Forelimb muscle (tissue), 1 donor: ENCODE data around the gene ACBD6. TPM values are rescaled to one million over a fixed set of nuclear protein-coding genes. Genes with fewer than 3 reads are reported as not detected.
A peak's percentile ranks its signal among the peaks of the same experiment; 100 is the strongest.
"Not testable (repeated sequence)": the region's sequence is repeated elsewhere in the genome, so short reads cannot be mapped to it uniquely, and the experiment has no call there.

ENCODE experiments used
- DNase-seq: peaks from one replicate; pipeline ENCODE4 v3.0.0-alpha.2; 2013; ENCODE audit warnings: low read depth
- polyA plus RNA-seq: library from polyadenylated mRNA; unstranded; fragments of 120-200 nt; gene quantifications from one replicate; pipeline ENCODE4 v1.2.1, GENCODE V29; 2013; ENCODE audit not compliant: insufficient read length

The ACBD6 gene
- polyA plus RNA-seq, 1 donor, result 44.2 TPM

- DNase-seq, result no peak
These were observed 13.1 kb downstream of the ACBD6 start for GRCh38 chr1:180489313-180489712.

GRCh38 chr1:180488661-180489060 is 13.7 kb downstream of the ACBD6 start:
- DNase-seq, result no peak

- DNase-seq, result no peak
These were observed 16.3 kb downstream of the ACBD6 start for GRCh38 chr1:180486092-180486491.

DNA sequence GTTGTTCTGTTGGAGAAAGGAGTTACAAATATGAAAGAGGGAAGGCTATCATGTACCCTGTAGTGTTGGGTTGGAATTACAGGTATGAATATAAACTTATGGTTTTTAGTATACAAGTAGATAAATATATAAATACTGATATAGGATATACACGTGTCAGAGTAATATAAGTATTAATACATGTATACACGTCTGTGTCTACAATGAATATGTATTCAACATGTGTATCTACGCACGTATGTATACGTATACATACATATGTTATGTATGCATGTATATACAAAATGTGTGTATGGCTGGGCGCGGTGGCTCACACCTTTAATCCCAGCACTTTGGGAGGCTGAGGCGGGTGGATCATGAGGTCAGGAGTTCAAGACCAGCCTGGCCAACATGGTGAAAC is 17.9 kb downstream of the ACBD6 start:
- no peak for DNase-seq

GRCh38 chr1:180482425-180483275 is 19.7 kb downstream of the ACBD6 start:
- DNase-seq, result peak; percentile 38

DNA sequence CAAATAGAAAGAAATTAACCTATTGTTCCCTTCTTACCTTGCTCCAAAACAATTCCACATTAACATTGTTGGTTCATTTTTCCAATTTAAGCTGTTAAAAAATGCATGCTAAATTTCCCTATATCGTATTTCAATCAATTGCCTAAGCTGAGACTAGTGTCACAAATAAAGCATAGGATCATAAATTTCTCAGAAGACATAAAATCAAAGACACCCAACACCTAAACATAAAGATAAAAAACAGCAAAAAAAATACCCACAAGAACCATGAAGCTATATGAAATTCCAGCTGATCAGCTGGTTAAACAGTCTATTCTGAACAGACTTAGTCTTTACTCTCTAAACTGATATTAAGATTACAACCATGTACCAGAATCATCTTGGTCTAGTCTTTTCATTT is 32.3 kb downstream of the ACBD6 start:
- DNase-seq, result no peak

DNA sequence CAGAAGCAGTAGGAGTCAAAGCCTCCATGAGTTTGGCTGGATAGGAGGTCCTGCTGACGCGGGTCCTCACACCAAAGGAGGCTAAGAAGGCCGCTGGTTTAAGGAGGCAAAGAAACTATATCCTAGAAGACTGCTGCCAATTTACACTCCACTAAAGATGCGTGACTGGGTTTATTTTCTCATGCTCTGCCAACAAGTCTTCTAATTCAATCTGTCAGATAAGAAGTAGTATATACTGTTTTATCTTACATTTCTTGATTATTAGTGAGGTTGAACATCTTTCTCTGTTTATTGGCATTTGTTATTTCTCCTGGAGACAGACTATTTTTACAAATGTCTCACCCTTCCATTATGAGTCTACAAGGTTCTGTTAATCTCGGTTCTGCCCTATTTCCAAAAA is 34.1 kb downstream of the ACBD6 start:
- no peak for DNase-seq

DNA sequence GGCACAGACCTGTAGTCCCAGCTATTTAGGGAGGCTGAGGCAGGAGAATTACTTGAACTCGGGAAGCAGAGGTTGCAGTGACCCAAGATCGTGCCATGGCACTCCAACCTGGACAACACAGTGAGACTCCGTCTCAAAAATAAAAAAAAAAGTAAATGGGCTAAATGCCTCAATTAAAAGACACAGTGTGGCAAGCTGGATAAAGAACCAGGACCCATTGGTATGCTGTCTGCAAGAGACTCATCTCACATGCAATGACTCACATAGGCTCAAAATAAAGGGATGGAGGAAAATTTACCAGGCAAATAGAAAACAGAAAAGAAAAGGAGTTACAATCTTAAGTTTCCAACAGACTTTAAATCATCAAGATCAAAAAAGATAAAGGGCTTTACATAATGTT is 40.3 kb downstream of the ACBD6 start:
- no peak for DNase-seq

DNA sequence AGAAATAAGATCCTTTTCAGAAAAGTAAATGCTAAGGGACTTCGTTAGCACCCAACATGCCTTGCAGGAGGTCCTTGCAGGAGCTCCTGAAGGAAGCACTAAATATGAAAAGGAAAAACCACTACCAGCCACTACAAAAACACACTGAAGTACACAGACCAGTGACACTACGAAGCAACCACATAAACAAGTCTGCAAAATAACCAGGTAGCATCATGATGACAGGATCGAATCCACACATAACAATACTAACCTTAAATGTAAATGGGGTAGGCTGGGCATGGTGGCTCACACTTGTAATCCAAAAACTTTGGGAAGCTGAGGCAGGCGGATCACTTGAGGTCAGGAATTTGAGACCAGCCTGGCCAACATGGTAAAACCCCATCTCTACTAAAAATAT is 40.7 kb downstream of the ACBD6 start:
- DNase-seq, result not testable (repeated sequence)

DNA sequence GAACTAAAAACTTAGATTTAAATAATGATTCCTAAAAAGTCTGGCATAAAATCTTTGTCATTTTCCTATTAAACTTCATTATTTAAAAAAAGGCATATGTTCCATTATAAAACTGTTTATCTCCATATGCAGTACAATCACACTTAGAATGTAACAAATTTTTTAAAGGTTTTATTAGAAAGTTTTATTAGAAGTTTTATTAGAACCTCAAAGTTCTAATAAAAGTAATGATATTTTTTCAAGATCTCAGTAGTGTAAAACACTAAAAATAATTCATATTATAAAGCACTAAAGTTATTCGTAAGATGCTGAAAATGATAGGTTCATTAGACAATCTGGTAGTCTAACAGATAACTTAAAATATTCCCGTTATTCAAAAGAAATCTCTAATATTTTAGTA is 43.6 kb downstream of the ACBD6 start:
- DNase-seq, result no peak

- no peak for DNase-seq
These were observed 46.2 kb downstream of the ACBD6 start for GRCh38 chr1:180456191-180456590.

- no peak for DNase-seq
These were observed 50.9 kb downstream of the ACBD6 start for GRCh38 chr1:180451504-180451903.

- DNase-seq, result no peak
These were observed 57.9 kb downstream of the ACBD6 start for GRCh38 chr1:180444522-180444921.

- no peak for DNase-seq
These were observed 62.0 kb downstream of the ACBD6 start for GRCh38 chr1:180440335-180440734.

DNA sequence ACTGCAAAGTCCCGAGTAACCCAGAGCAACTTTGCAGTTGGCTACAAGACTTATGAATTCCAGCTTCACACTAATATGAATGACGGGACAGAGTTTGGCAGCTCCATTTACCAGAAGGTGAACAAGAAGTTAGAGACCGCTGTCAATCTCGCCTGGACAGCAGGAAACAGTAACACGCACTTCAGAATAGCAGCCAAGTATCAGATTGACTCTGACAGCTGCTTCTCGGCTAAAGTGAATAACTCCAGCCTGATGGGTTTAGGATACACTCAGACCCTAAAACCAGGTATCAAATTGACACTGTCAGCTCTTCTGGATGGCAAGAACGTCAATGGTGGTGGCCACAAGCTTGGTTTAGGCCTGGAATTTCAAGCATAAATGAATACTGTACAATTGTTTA is 66.8 kb downstream of the ACBD6 start:
- DNase-seq, result no peak

DNA sequence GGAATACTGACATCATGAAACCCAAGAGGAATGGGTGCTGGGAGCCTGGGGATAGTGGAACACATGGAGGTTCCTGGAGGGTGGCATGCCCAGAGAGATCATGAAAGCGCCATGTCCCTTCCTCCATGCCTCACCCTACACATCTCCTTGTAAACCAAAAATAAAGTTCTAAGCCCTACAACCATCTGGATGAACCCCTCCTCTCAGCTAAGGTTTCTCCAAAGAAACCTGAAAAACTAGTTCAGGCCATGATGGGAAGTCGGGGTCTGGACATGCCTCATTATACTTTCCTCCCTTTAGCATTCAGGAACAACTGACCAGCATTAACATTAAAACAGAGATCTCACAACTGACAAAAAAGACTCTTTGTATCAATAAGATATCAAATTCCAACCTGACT is 68.5 kb downstream of the ACBD6 start:
- DNase-seq, result no peak

- no peak for DNase-seq
These were observed 70.7 kb downstream of the ACBD6 start for GRCh38 chr1:180431683-180432082.

DNA sequence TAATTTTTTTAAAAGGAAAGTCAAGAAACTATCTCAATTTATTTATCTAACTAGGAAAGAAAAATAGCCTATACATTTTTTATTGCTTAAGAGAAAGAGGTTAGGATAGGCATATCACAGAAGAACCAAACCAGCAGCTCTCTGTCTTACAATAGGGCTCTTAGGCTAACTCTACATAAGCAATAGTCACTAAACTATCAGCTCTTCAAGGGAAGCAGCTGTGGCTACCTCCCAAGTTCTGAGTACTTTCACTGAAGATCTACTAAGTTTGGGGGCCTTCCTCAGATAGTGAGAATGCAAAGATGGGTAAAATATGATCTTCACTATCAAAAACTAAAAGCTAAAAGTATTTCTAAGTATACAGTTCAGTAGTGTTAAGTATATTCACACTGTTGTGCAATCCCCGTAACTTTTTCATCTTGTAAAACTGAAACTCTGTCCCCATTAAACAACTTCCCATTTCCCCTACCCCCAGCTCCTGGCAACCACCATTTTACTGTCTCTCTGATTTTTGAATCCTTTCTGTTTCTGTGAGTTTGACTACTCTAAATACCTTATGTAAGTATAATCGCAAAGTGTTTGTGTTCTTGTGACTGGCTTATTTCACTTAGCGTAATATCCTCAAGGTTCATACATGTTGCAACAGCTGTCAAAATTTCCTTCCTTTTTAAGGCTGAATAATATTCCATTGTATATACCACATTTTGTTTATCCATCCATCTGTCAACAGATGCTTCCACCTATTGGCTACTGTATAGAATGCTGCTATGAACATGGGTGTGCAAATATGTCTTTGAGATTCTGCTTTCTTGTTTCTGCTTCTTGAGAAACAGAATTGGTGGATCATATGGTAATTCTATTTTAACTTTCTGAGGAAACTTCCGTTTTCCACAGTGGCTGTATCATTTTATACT is 73.3 kb downstream of the ACBD6 start:
- DNase-seq, result no peak

DNA sequence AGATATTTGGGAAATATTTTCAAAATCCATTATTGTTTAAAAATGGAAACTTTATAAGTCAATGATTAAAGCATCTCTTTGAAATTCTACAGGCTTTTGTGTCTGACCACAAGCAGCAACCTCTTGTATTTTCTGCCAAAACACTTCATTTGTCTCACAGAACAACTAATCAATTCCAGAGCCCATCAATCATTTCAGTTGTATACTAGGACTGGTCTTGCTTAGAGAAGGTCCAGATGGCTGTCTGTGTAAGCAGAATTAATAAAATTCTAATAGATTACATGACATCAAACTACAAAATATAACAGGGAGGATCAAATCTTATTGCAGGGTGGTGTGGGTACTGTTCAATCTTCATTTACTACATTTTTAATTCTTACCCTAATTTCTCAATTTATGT is 76.4 kb downstream of the ACBD6 start:
- no peak for DNase-seq

GRCh38 chr1:180424848-180425457 is 77.4 kb downstream of the ACBD6 start:
- DNase-seq, result no peak

DNA sequence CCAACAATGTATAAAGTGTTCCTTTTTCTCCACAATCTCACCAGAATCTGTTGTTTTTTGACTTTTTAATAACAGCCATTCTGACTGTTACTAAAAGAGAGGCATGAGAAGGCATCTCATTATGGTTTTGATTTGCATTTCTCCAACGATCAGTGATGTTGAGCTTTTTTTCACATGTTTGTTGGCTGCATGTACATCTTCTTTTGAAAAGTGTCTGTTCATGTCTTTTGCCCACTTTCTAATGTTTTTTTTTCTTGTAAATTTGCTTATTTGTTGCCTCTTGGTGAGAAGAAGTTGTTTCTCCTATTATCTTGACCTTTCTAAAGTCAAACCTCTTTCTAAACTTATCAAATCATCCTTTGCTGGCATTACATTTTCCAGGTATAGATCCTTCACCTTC is 80.8 kb downstream of the ACBD6 start:
- no peak for DNase-seq

DNA sequence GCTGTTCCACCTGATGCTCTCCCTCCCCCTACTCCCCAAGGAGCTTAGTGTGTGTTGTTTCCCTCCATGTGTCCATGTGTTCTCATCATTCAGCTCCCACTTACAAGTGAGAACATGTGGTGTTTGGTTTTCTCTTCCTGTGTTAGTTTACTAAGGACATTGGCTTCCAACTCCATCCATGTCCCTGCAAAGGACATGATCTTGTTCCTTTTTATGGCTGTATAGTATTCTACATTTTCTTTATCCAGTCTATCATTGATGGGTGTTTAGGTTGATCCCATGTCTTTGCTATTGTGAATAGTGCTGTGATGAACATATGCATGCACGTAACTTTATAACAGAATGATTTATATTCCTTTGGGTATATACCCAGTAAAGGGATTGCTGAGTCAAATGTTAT is 81.2 kb downstream of the ACBD6 start:
- DNase-seq, result not testable (repeated sequence)
